ENCODE measurements around the gene LTBP1. TPM values are rescaled to one million over a fixed set of nuclear protein-coding genes. Genes with fewer than 3 reads are reported as not detected.

Gene LTBP1
- total RNA-seq, 2 donors from 2014 or later = 19.4 to 23.1 TPM

- no peak overlapping the region for H3K9ac ChIP-seq (ENCODE audit: low read depth in 2 of 2, low read length in 2 of 2)
- no peak for DNase-seq
- H3K4me1 ChIP-seq = no peaks in the 10 kb centered on the region
- H3K36me3 ChIP-seq = no peaks in the 10 kb centered on the region
- H3K4me3 ChIP-seq = no peak overlapping the region
- intact Hi-C loops (cut with DNase I) = no loop called here
- H3K27me3 ChIP-seq = no peaks in the 10 kb centered on the region
- no peaks in the 10 kb centered on the region for H3K9me3 ChIP-seq
- no peak overlapping the region for H3K27ac ChIP-seq
- no peak for TF ChIP-seq CTCF (IDR thresholded peaks at IDR 0.05)
Measured at GRCh38 chr2:33069894-33070651, 123.3 kb downstream of the LTBP1 start.

GRCh38 chr2:33071591-33071990 lies 124.8 kb downstream of the LTBP1 start:
- TF ChIP-seq CTCF (IDR thresholded peaks at IDR 0.05) = no peak
- DNase-seq = no peak
- intact Hi-C loops (cut with DNase I) = no loop called here
- Histone ChIP-seq H3K4me1 (no peaks in the 10 kb centered on the region), H3K9ac (ENCODE audit: low read depth in 2 of 2, low read length in 2 of 2) (no peak overlapping the region), H3K9me3 (no peaks in the 10 kb centered on the region), H3K4me3 (no peak overlapping the region), H3K27me3 (no peaks in the 10 kb centered on the region), H3K36me3 (no peaks in the 10 kb centered on the region), H3K27ac (no peak overlapping the region)

- intact Hi-C loops (cut with DNase I) = no loop called here
Measured at GRCh38 chr2:33072614-33073013, 125.9 kb downstream of the LTBP1 start.

GRCh38 chr2:33073018-33073417 lies 126.3 kb downstream of the LTBP1 start:
- no peaks in the 10 kb centered on the region for H3K27me3 ChIP-seq
- TF ChIP-seq CTCF (IDR thresholded peaks at IDR 0.05) = no peak
- H3K9me3 ChIP-seq = no peaks in the 10 kb centered on the region
- no peak overlapping the region for H3K27ac ChIP-seq
- H3K36me3 ChIP-seq = no peaks in the 10 kb centered on the region
- H3K9ac ChIP-seq (ENCODE audit: low read depth in 2 of 2, low read length in 2 of 2) = no peak overlapping the region
- no peak overlapping the region for H3K4me3 ChIP-seq
- H3K4me1 ChIP-seq = no peaks in the 10 kb centered on the region
- intact Hi-C loops (cut with DNase I) = no loop called here
- DNase-seq = no peak

More at GRCh38 chr2:33072614-33073013, 125.9 kb downstream of the LTBP1 start:
- Histone ChIP-seq H3K4me1 (no peaks in the 10 kb centered on the region), H3K27me3 (no peaks in the 10 kb centered on the region), H3K27ac (no peak overlapping the region), H3K4me3 (no peak overlapping the region), H3K9me3 (no peaks in the 10 kb centered on the region), H3K36me3 (no peaks in the 10 kb centered on the region), H3K9ac (ENCODE audit: low read depth in 2 of 2, low read length in 2 of 2) (no peak overlapping the region)
- TF ChIP-seq CTCF (IDR thresholded peaks at IDR 0.05) = no peak
- DNase-seq = no peak

- no peak overlapping the region for H3K27ac ChIP-seq
- no peak for TF ChIP-seq CTCF (IDR thresholded peaks at IDR 0.05)
- no peak overlapping the region for H3K9ac ChIP-seq (ENCODE audit: low read depth in 2 of 2, low read length in 2 of 2)
- H3K36me3 ChIP-seq = no peaks in the 10 kb centered on the region
- no peaks in the 10 kb centered on the region for H3K4me1 ChIP-seq
- H3K27me3 ChIP-seq = no peaks in the 10 kb centered on the region
- no peak overlapping the region for H3K4me3 ChIP-seq
- intact Hi-C loops (cut with DNase I) = no loop called here
- no peak for DNase-seq
- H3K9me3 ChIP-seq = no peaks in the 10 kb centered on the region
Measured at GRCh38 chr2:33074197-33074596, 127.4 kb downstream of the LTBP1 start.
